Choroid plexus epithelial cell (primary cell): ENCODE measurements around the gene PFDN5.

ENCODE experiments used
- DNase-seq: peaks from one replicate; pipeline ENCODE4 v3.0.0-alpha.2; 2010; ENCODE audit warnings: low read depth
- H3K4me3 ChIP-seq: 2 replicates; pipeline ENCODE4 v1.5.1; 2011; ENCODE audit warnings: low read depth, mild to moderate bottlenecking, control low read depth, low read length, moderate library complexity
- CTCF ChIP-seq: conservative IDR thresholded peaks from 2 replicates; pipeline ENCODE4 v1.5.1; 2011; ENCODE audit warnings: low read depth, mild to moderate bottlenecking, control low read depth, inconsistent platforms, low read length, moderate library complexity

Gene PFDN5

GRCh38 chr12:53320352-53321195, 25.2 kb downstream of the PFDN5 start:
- H3K4me3 ChIP-seq, result peak overlapping the region; percentile 79
- peak; percentile 56 for DNase-seq
- no peak for TF ChIP-seq CTCF

- H3K4me3 ChIP-seq, result peak overlapping the region; percentile 62
- no peak for TF ChIP-seq CTCF
- peak; percentile 10 for DNase-seq
Observed at GRCh38 chr12:53324113-53324778, 28.9 kb downstream of the PFDN5 start.

- peak overlapping the region; percentile 62 for H3K4me3 ChIP-seq
- TF ChIP-seq CTCF, result peak; percentile 77
- DNase-seq, result peak; percentile 91
Observed at GRCh38 chr12:53324779-53325510, 29.6 kb downstream of the PFDN5 start.

DNA sequence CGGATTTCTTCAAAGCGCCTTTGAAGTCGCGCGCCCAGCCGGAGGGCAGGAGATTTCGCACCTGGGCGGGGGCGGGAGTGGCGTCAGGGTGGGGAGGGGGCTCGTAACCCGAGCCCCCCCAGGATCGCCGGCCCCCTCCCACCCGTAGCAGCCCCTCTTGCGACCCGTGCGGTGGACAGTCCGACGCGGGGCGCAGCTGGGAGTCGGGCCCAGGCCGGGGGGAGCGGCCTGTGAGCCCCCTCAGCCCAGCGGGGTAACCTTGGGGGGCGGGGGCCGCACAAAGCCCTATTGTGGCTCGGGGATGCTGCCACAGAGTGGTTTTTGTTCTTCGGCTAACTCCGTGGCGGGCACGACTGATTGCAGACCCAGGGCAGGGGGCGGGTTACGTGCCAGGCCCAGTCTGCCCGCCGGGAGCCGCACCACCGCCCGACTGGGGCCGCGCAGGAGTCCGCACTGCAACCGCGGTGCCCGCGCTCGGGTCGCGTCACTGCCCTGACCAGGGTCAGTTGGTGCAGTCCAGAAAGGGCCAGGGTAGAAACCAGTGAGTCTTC, 30.2 kb downstream of the PFDN5 start:
- H3K4me3 ChIP-seq, result peak overlapping the region; percentile 62
- TF ChIP-seq CTCF, result no peak
- DNase-seq, result no peak

- no peak for DNase-seq
- no peak for TF ChIP-seq CTCF
- no peak overlapping the region for H3K4me3 ChIP-seq
Observed at GRCh38 chr12:53326460-53327185, 31.3 kb downstream of the PFDN5 start.

DNA sequence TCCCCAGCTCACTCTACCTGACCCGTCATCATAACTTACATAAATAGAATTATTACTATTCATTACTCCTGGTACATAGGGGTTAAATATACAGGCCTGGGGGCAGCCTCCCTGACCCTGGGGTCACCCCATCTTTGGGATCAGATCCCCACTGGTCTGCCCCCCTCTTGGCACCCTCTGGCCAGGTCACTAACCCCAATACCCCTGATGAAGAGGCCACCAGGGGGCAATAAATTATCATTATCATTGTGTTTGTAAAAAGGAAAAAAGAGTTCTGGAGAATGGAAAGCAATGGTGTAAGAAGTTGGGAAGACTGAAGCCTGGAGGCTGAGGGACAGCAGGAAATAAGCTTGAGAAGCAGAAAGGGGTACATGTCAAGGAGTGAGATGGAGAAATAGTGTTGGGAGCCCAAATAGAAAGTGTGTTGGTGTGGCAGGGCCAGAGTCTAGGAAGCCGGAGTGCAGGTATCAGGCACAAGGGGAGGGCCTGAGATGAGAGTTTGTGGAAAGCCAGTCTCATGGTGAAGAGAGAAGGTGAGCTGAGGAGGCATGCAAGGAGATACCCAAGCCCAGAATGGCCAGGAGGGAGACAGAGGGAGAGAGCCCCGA, 32.2 kb downstream of the PFDN5 start:
- peak; percentile 54 for TF ChIP-seq CTCF
- H3K4me3 ChIP-seq, result no peak overlapping the region
- peak; percentile 24 for DNase-seq
